22Rv1 (cell line): ENCODE results near the gene DTX1.

ENCODE experiments used
- CTCF ChIP-seq: fragments of 450-650 bp; IDR thresholded peaks from 2 replicates; pipeline ENCODE4 v1.5.1; 2017; ENCODE audit warnings: mild to moderate bottlenecking
- ZFX ChIP-seq: fragments of 450-650 bp; IDR thresholded peaks from 2 replicates; pipeline ENCODE4 v1.6.1; 2017; ENCODE audit warnings: antibody characterized with exemption, borderline replicate concordance

GRCh38 chr12:113057565-113058485 lies 1.3 kb downstream of the DTX1 start:
- TF ChIP-seq CTCF (no peak), ZFX (no peak)
